Measurements from ENCODE around the gene DNAJC18. TPM values are rescaled to one million over a fixed set of nuclear protein-coding genes. Genes with fewer than 3 reads are reported as not detected.
A peak's percentile ranks its signal among the peaks of the same experiment; 100 is the strongest.

DNAJC18 gene
- total and polyA plus RNA-seq, 2 of the 8 experiments (the other 6 are each of a cell fraction or from before 2014, with no cell fraction given): 7.8 to 29.2 TPM

DNA sequence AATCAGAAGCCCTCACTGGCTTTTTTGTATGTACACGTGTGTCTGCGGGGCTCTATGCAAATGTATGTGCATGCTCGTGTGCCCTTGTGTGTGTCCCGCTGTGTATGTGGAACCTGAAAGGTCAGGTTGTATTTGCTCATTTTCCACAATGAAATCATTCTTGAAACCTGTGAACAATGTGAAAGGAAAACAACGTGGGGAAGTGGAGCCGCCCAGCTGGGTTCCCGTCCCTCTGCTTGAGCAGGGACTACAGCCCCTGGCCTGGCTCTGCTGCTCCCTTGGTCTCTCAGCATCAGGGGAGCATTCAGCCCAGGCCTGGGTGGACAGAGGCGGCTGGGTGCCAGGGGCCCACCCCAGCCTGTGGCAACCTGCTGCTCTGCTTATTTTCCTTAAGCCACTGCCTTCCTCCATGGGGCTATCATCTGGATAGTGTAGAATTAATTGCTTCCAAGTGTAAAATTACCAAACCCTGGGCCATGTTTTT, 20.2 kb upstream of the DNAJC18 start:
- Histone ChIP-seq H2AFZ (ENCODE audit: low read length) (no peak overlapping the region), H3K56ac (replicated peaks; ENCODE audit: insufficient read length, low read depth, low read length) (no peak overlapping the region), H2BK20ac (ENCODE audit: low read length) (no peak overlapping the region), H4K20me1 (replicated peaks in 1 of 2; ENCODE audit: control insufficient read depth in 1 of 2, insufficient read depth in 2 of 2, low read length in 2 of 2) (no peaks in the 10 kb centered on the region), H3K4me1 (replicated peaks in 1 of 4; ENCODE audit: control insufficient read depth in 3 of 4, insufficient read depth in 4 of 4, low read length in 3 of 4) (peaks cover 5 to 15% (median 12%) of the 10 kb centered on the region in 4 experiments; a peak in 6 of 7 replicates), H2BK5ac (ENCODE audit: low read depth, low read length) (0 out of 2 replicates have a peak overlapping the region, but pooled peaks have one; percentile 44), H3K79me2 (ENCODE audit: control insufficient read depth in 1 of 2, insufficient read depth in 2 of 2, low read length in 2 of 2) (no peaks in the 10 kb centered on the region), H3K9me3 (ENCODE audit: insufficient read depth in 2 of 2, low read depth in 1 of 2, low read length in 1 of 2) (no peaks in the 10 kb centered on the region), H3K36me3 (ENCODE audit: control insufficient read depth in 2 of 4, insufficient read depth in 4 of 4, low read length in 3 of 4) (no peaks in the 10 kb centered on the region), H3K27me3 (replicated peaks in 1 of 4; ENCODE audit: control insufficient read depth in 3 of 4, extremely low read depth in 1 of 4, insufficient read depth in 3 of 4, low read length in 3 of 4) (no peaks in the 10 kb centered on the region), H3K4me3 (ENCODE audit: extremely low read depth in 1 of 4, insufficient read depth in 2 of 4, low read depth in 3 of 4, low read length in 4 of 4) (no peak overlapping the region), H3K18ac (ENCODE audit: extremely low read depth, low read length) (peak overlapping the region; percentile 71; the same call in 1 of the 2 replicates), H2BK12ac (ENCODE audit: low read depth, low read length) (0 out of 2 replicates have a peak overlapping the region, but pooled peaks have one; percentile 60), H3K23me2 (ENCODE audit: low read depth, low read length) (no peaks in the 10 kb centered on the region), H3K79me1 (ENCODE audit: low read depth, low read length) (no peaks in the 10 kb centered on the region), H4K5ac (ENCODE audit: insufficient read length, low read depth, low read length) (no peak overlapping the region), H4K8ac (ENCODE audit: extremely low read depth, insufficient read depth, low read length) (no peak overlapping the region), H4K91ac (replicated peaks; ENCODE audit: insufficient read length, low read length) (no peak overlapping the region), H3K14ac (ENCODE audit: insufficient read length) (no peak overlapping the region), H3K23ac (ENCODE audit: insufficient read length) (no peak overlapping the region), H3K27ac (ENCODE audit: low read depth, low read length) (no peak overlapping the region), H2AK5ac (ENCODE audit: low read depth, low read length) (peak overlapping the region; percentile 66; the same call in 1 of the 2 replicates), H2BK15ac (ENCODE audit: low read length) (no peak overlapping the region), H3K4ac (replicated peaks; ENCODE audit: insufficient read length, low read depth, low read length) (no peak overlapping the region), H2BK120ac (replicated peaks; ENCODE audit: low read depth, low read length) (no peak overlapping the region), H3K4me2 (ENCODE audit: insufficient read depth in 1 of 2, low read depth in 2 of 2, low read length in 2 of 2) (no peak overlapping the region), H3K9ac (replicated peaks in 1 of 4; ENCODE audit: extremely low read depth in 1 of 4, low read depth in 3 of 4, low read length in 3 of 4) (no peak overlapping the region)
- WGBS, 2 experiments (ENCODE audit: extremely low coverage in 1 of 2, insufficient coverage in 1 of 2, insufficient read length in 1 of 2, insufficient replicate concordance in 2 of 2, low coverage in 1 of 2, low lambda C conversion rate in 2 of 2, missing lambda C conversion rate in 1 of 2): 84% methylated on average over 8 of the region's 8 CpGs; no CpG with 5 or more reads in 1 of the 2 experiments
- CTCF ChIA-PET (ENCODE audit: partially characterized antibody): interaction anchor here (1.1 to 3.0 kb wide), 3 partner anchors 35 to 54 kb away, joined by 3 to 12 read pairs (median 3); no protein-coding TSS in a partner anchor
- FAIRE-seq (no peak), DNase-seq (ENCODE audit: low read depth in 1 of 2, low spot score in 2 of 2) (no peak)
- POLR2A ChIA-PET (ENCODE audit: partially characterized antibody): no interaction called here
- no peak for TF ChIP-seq TBP (IDR thresholded peaks at IDR 0.05; ENCODE audit: low read depth, low read length)
- no peak for TF ChIP-seq ZNF274 (IDR thresholded peaks at IDR 0.05; ENCODE audit: borderline replicate concordance, extremely low read depth, low read length)
- no peak for TF ChIP-seq RAD21 (IDR thresholded peaks at IDR 0.05 in 1 of 2, conservative IDR thresholded peaks at IDR 0.05 in 1 of 2; ENCODE audit: low read depth in 2 of 2, low read length in 2 of 2)
- no peak for TF ChIP-seq KDM1A (IDR thresholded peaks at IDR 0.05; ENCODE audit: borderline replicate concordance, low read length)
- TF ChIP-seq SIX5 (IDR thresholded peaks at IDR 0.05; ENCODE audit: low read depth, low read length): no peak
- TF ChIP-seq CTBP2 (IDR thresholded peaks at IDR 0.05; ENCODE audit: borderline replicate concordance, insufficient read depth, insufficient read length, low read length): no peak
